ENCODE measurements around the gene SCG5. TPM values are rescaled to one million over a fixed set of nuclear protein-coding genes. Genes with fewer than 3 reads are reported as not detected.

Gene SCG5
- total and polyA plus RNA-seq, 10 of the 15 experiments (the other 5 are each of a cell fraction or from before 2014, with no cell fraction given): 0.13 to 0.62 (median 0.48) TPM

DNA sequence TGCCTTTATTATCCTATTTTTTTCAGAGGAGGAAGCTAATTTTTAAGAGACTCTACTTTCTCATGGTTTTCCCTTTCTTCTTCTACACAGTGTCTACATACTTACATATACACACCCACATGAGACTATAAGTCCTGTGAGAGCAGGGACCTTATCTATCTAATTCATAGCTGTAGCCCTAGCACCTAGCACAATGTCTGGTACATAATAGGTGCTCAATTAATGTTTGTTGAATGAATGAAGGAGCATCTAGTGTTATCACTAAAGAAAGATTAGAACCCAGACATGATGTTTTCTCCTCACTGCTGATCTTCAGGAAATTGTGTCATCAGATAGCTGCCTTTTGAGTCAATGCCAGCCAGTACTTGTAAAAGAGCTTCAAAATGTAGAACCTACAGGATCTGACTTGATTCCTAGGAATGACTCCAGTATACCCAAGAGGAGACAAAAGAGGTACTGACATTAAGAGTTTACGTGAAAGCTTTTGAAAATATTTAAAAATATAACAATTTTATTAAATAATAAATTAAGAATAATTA, 2.5 kb downstream of the SCG5 start:
- H3K4me1 ChIP-seq (ENCODE audit: control insufficient read depth, insufficient read depth, low read length): no peaks in the 10 kb centered on the region
- 100% methylated on average over 1 of the region's 1 CpG for WGBS (ENCODE audit: insufficient coverage, insufficient replicate concordance, low lambda C conversion rate, missing lambda C conversion rate)
- peaks cover 0 to 6% of the 10 kb centered on the region in 2 experiments; a peak in 1 of 4 replicates for H3K36me3 ChIP-seq (ENCODE audit: control insufficient read depth in 2 of 2, insufficient read depth in 2 of 2, low read length in 1 of 2)
- no peaks in the 10 kb centered on the region for H3K27me3 ChIP-seq (replicated peaks in 1 of 2; ENCODE audit: control insufficient read depth in 2 of 2, insufficient read depth in 2 of 2, low read length in 1 of 2)
- POLR2A ChIA-PET: no interaction called here
- CTCF ChIA-PET: interaction anchor here (0.7 to 1.5 kb wide), 5 partner anchors 9 to 20 kb away, joined by 3 to 5 read pairs (median 3); no protein-coding TSS in a partner anchor
- H3K27ac ChIP-seq (ENCODE audit: control insufficient read depth, insufficient read depth): no peak overlapping the region
- intact Hi-C loops (cut with micrococcal nuclease; ENCODE audit: unreplicated experiment): no loop called here
- H3K79me2 ChIP-seq (ENCODE audit: control insufficient read depth, insufficient read depth, low read length): no peaks in the 10 kb centered on the region
- no peak overlapping the region for H3K4me2 ChIP-seq (ENCODE audit: control insufficient read depth, insufficient read depth)
- ATAC-seq (no peak), DNase-seq (ENCODE audit: low read depth, low spot score) (no peak), FAIRE-seq (no peak)
- no peaks in the 10 kb centered on the region for H3K9me3 ChIP-seq (replicated peaks; ENCODE audit: control insufficient read depth, insufficient read depth, low read length)
- H3K9ac ChIP-seq (ENCODE audit: control insufficient read depth, insufficient read depth, low read length): no peak overlapping the region
- in situ Hi-C loops (cut with MboI): no loop called here
- H3K4me3 ChIP-seq: no peak overlapping the region
- no peak for TF ChIP-seq ZNF384 (IDR thresholded peaks at IDR 0.05; ENCODE audit: borderline replicate concordance, low read depth, low read length)
- TF ChIP-seq, protein P1, sequence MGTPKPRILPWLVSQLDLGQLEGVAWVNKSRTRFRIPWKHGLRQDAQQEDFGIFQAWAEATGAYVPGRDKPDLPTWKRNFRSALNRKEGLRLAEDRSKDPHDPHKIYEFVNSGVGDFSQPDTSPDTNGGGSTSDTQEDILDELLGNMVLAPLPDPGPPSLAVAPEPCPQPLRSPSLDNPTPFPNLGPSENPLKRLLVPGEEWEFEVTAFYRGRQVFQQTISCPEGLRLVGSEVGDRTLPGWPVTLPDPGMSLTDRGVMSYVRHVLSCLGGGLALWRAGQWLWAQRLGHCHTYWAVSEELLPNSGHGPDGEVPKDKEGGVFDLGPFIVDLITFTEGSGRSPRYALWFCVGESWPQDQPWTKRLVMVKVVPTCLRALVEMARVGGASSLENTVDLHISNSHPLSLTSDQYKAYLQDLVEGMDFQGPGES (IDR thresholded peaks at IDR 0.05): no peak
- TF ChIP-seq, protein P2, sequence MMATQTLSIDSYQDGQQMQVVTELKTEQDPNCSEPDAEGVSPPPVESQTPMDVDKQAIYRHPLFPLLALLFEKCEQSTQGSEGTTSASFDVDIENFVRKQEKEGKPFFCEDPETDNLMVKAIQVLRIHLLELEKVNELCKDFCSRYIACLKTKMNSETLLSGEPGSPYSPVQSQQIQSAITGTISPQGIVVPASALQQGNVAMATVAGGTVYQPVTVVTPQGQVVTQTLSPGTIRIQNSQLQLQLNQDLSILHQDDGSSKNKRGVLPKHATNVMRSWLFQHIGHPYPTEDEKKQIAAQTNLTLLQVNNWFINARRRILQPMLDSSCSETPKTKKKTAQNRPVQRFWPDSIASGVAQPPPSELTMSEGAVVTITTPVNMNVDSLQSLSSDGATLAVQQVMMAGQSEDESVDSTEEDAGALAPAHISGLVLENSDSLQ (IDR thresholded peaks at IDR 0.05): no peak
- no peak overlapping the region for H2AFZ ChIP-seq (ENCODE audit: control insufficient read depth, low read depth, low read length)
- H4K20me1 ChIP-seq (ENCODE audit: control insufficient read depth, insufficient read depth): no peaks in the 10 kb centered on the region
- SMC1A ChIA-PET (ENCODE audit: uncharacterized antibody, unreplicated experiment): no interaction called here
- no TSS peak for BruUV-seq (replicated peaks)
- RAD21 ChIA-PET (ENCODE audit: unreplicated experiment): interaction anchor here (1.4 kb wide), 1 partner anchor 19 kb away, joined by 4 read pairs; no protein-coding TSS in a partner anchor

DNA sequence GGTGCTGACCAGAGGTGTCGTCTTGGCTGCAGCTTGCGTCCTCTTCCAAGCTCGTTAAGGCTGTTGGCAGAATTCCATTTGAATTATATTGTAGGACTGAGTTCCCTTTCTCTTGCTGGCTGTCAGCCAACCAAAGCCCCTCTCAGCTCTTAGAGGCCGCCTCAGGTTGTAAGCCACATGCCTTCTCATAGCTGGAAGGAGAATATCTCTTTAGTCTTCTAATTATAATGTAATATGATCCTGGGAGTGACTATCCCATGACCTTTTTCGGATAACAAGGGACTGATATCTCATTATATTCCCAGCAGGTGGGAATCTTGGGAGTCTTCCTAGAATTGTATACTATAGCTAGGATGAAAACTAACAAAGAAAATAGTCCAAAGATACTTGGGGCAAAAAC, 4.8 kb downstream of the SCG5 start:
- ChIA-PET POLR2A (no interaction called here), RAD21 (ENCODE audit: unreplicated experiment) (no interaction called here), SMC1A (ENCODE audit: uncharacterized antibody, unreplicated experiment) (no interaction called here), CTCF (no interaction called here)
- DNase-seq (ENCODE audit: low read depth, low spot score) (no peak), FAIRE-seq (no peak), ATAC-seq (no peak)
- WGBS (ENCODE audit: insufficient coverage, insufficient replicate concordance, low lambda C conversion rate, missing lambda C conversion rate): 79% methylated on average over 5 of the region's 5 CpGs
- no peak overlapping the region for H3K27ac ChIP-seq (ENCODE audit: control insufficient read depth, insufficient read depth)
- H4K20me1 ChIP-seq (ENCODE audit: control insufficient read depth, insufficient read depth): no peaks in the 10 kb centered on the region
- in situ Hi-C loops (cut with MboI): no loop called here
- H3K79me2 ChIP-seq (ENCODE audit: control insufficient read depth, insufficient read depth, low read length): no peaks in the 10 kb centered on the region
- H3K4me2 ChIP-seq (ENCODE audit: control insufficient read depth, insufficient read depth): no peak overlapping the region
- peaks cover 0 to 6% of the 10 kb centered on the region in 2 experiments; a peak in 1 of 4 replicates for H3K36me3 ChIP-seq (ENCODE audit: control insufficient read depth in 2 of 2, insufficient read depth in 2 of 2, low read length in 1 of 2)
- no peak overlapping the region for H3K4me3 ChIP-seq
- H2AFZ ChIP-seq (ENCODE audit: control insufficient read depth, low read depth, low read length): no peak overlapping the region
- intact Hi-C loops (cut with micrococcal nuclease; ENCODE audit: unreplicated experiment): no loop called here
- H3K9me3 ChIP-seq (replicated peaks; ENCODE audit: control insufficient read depth, insufficient read depth, low read length): no peaks in the 10 kb centered on the region
- BruUV-seq (replicated peaks): no TSS peak
- no peak overlapping the region for H3K9ac ChIP-seq (ENCODE audit: control insufficient read depth, insufficient read depth, low read length)
- H3K27me3 ChIP-seq (replicated peaks in 1 of 2; ENCODE audit: control insufficient read depth in 2 of 2, insufficient read depth in 2 of 2, low read length in 1 of 2): no peaks in the 10 kb centered on the region
- no peaks in the 10 kb centered on the region for H3K4me1 ChIP-seq (ENCODE audit: control insufficient read depth, insufficient read depth, low read length)
- TF ChIP-seq TBL1XR1 (IDR thresholded peaks at IDR 0.05; ENCODE audit: low read depth, low read length): no peak
- TF ChIP-seq YY1 (IDR thresholded peaks at IDR 0.05; ENCODE audit: low read depth, low read length): no peak
- no peak for TF ChIP-seq SREBF1 (IDR thresholded peaks at IDR 0.05; ENCODE audit: low read length)
- TF ChIP-seq POLR2A (IDR thresholded peaks at IDR 0.05; ENCODE audit: low read depth, low read length): no peak
- no peak for TF ChIP-seq CBX3 (IDR thresholded peaks at IDR 0.05; ENCODE audit: borderline replicate concordance, low read depth)
- TF ChIP-seq TAF1 (IDR thresholded peaks at IDR 0.05; ENCODE audit: borderline replicate concordance, low read depth, low read length): no peak
- no peak for TF ChIP-seq NRF1 (conservative IDR thresholded peaks at IDR 0.05; ENCODE audit: low read depth, low read length)
- TF ChIP-seq, protein P3, sequence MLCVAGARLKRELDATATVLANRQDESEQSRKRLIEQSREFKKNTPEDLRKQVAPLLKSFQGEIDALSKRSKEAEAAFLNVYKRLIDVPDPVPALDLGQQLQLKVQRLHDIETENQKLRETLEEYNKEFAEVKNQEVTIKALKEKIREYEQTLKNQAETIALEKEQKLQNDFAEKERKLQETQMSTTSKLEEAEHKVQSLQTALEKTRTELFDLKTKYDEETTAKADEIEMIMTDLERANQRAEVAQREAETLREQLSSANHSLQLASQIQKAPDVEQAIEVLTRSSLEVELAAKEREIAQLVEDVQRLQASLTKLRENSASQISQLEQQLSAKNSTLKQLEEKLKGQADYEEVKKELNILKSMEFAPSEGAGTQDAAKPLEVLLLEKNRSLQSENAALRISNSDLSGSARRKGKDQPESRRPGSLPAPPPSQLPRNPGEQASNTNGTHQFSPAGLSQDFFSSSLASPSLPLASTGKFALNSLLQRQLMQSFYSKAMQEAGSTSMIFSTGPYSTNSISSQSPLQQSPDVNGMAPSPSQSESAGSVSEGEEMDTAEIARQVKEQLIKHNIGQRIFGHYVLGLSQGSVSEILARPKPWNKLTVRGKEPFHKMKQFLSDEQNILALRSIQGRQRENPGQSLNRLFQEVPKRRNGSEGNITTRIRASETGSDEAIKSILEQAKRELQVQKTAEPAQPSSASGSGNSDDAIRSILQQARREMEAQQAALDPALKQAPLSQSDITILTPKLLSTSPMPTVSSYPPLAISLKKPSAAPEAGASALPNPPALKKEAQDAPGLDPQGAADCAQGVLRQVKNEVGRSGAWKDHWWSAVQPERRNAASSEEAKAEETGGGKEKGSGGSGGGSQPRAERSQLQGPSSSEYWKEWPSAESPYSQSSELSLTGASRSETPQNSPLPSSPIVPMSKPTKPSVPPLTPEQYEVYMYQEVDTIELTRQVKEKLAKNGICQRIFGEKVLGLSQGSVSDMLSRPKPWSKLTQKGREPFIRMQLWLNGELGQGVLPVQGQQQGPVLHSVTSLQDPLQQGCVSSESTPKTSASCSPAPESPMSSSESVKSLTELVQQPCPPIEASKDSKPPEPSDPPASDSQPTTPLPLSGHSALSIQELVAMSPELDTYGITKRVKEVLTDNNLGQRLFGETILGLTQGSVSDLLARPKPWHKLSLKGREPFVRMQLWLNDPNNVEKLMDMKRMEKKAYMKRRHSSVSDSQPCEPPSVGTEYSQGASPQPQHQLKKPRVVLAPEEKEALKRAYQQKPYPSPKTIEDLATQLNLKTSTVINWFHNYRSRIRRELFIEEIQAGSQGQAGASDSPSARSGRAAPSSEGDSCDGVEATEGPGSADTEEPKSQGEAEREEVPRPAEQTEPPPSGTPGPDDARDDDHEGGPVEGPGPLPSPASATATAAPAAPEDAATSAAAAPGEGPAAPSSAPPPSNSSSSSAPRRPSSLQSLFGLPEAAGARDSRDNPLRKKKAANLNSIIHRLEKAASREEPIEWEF (IDR thresholded peaks at IDR 0.05; ENCODE audit: insufficient replicate concordance, low read depth, low read length): no peak
